Erythroblast (primary cell): ENCODE measurements around the gene STAT5A.
A peak's percentile ranks its signal among the peaks of the same experiment; 100 is the strongest.

Experiments used
- GATA1 ChIP-seq: IDR thresholded peaks from 2 replicates; pipeline ENCODE4 v1.6.1; 2011; ENCODE audit warnings: low read depth, mild to moderate bottlenecking, control low read depth, low read length, moderate library complexity
- POLR2A ChIP-seq: IDR thresholded peaks from 2 replicates; pipeline ENCODE4 v1.6.1; 2011; ENCODE audit warnings: mild to moderate bottlenecking, low read length

GRCh38 chr17:42294469-42295398, 6.4 kb downstream of the STAT5A start:
- TF ChIP-seq POLR2A (peak; percentile 39), GATA1 (no peak)
